Fibroblast of lung (primary cell): ENCODE measurements around the gene AMZ2.
"Not testable (repeated sequence)": the region's sequence is repeated elsewhere in the genome, so short reads cannot be mapped to it uniquely, and the experiment has no call there.

Experiments
- EZH2 ChIP-seq: IDR thresholded peaks from 2 replicates; pipeline ENCODE4 v1.5.1; 2012; ENCODE audit warnings: low read length, control low read depth, mild to moderate bottlenecking; ENCODE audit errors: missing control alignments
- TF ChIP-seq, protein P1 (sequence below), 2 donors: IDR thresholded peaks in 1 of 2; conservative IDR thresholded peaks in 1 of 2; 1 replicate in 1 of 2; 2 replicates in 1 of 2; pipeline ENCODE4 v1.5.1; 2011 to 2012; ENCODE audit warnings: low read length in 2 of 2, control low read depth in 1 of 2, inconsistent platforms in 1 of 2, low read depth in 1 of 2, mild to moderate bottlenecking in 1 of 2

DNA sequence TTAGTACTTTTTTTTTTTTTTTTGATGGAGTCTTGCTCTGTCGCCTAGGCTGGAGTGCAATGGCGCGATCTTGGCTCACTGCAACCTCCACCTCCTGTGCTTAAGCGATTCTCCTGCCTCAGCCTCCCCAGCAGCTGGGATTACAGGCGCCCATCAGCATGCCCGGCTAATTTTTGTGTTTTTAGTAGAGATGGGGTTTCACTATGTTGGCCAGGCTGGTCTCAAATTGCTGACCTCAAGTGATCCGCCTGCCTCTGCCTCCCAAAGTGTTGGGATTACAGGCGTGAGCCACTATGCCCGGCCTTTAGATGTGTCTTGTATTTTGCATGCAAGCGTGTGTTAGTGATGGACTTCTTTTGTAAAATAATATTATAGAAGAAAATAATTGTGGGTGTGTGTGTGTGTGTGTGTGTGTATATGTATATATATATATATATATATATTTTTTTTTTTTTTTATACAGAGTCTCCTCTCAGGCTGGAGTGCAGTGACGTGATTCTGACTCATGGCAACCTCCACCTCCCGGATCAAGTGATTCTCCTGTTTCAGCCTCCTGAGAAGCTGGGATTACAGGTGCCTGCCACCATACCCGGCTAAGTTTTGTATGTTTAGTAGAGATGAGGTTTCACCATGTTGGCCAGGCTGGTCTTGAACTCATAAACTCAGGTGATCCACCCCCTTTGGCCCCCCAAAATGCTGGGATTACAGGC lies 38.5 kb upstream of the AMZ2 start:
- TF ChIP-seq, protein P1, sequence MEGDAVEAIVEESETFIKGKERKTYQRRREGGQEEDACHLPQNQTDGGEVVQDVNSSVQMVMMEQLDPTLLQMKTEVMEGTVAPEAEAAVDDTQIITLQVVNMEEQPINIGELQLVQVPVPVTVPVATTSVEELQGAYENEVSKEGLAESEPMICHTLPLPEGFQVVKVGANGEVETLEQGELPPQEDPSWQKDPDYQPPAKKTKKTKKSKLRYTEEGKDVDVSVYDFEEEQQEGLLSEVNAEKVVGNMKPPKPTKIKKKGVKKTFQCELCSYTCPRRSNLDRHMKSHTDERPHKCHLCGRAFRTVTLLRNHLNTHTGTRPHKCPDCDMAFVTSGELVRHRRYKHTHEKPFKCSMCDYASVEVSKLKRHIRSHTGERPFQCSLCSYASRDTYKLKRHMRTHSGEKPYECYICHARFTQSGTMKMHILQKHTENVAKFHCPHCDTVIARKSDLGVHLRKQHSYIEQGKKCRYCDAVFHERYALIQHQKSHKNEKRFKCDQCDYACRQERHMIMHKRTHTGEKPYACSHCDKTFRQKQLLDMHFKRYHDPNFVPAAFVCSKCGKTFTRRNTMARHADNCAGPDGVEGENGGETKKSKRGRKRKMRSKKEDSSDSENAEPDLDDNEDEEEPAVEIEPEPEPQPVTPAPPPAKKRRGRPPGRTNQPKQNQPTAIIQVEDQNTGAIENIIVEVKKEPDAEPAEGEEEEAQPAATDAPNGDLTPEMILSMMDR (conservative IDR thresholded peaks at IDR 0.05 in 1 of 2, IDR thresholded peaks at IDR 0.05 in 1 of 2; ENCODE audit: low read depth in 1 of 2, low read length in 2 of 2) = not testable (repeated sequence)
- not testable (repeated sequence) for TF ChIP-seq EZH2
